ENCODE results near the gene PLCG2. TPM values are rescaled to one million over a fixed set of nuclear protein-coding genes. Genes with fewer than 3 reads are reported as not detected.
A peak's percentile ranks its signal among the peaks of the same experiment; 100 is the strongest.
"Not testable (repeated sequence)": the region's sequence is repeated elsewhere in the genome, so short reads cannot be mapped to it uniquely, and the experiment has no call there.

The PLCG2 gene
- total RNA-seq, 1 experiment from 2014 or later, result 3.9 TPM

GRCh38 chr16:81913222-81913621 lies 134.1 kb downstream of the PLCG2 start:
- DNase-seq (ENCODE audit: low read depth), result no peak
- in situ Hi-C loops (cut with HindIII; ENCODE audit: low pct_unique_long_range_greater_than_20kb, low sequenced_read_pairs), result no loop called here

- in situ Hi-C loops (cut with HindIII; ENCODE audit: low pct_unique_long_range_greater_than_20kb, low sequenced_read_pairs), result no loop called here
These were observed 138.3 kb downstream of the PLCG2 start for GRCh38 chr16:81917375-81917774.

GRCh38 chr16:81918927-81919326 lies 139.8 kb downstream of the PLCG2 start:
- in situ Hi-C loops (cut with HindIII; ENCODE audit: low pct_unique_long_range_greater_than_20kb, low sequenced_read_pairs), result no loop called here
- no peak for DNase-seq (ENCODE audit: low read depth)

More at GRCh38 chr16:81917375-81917774, 138.3 kb downstream of the PLCG2 start:
- no peak for DNase-seq (ENCODE audit: low read depth)

DNA sequence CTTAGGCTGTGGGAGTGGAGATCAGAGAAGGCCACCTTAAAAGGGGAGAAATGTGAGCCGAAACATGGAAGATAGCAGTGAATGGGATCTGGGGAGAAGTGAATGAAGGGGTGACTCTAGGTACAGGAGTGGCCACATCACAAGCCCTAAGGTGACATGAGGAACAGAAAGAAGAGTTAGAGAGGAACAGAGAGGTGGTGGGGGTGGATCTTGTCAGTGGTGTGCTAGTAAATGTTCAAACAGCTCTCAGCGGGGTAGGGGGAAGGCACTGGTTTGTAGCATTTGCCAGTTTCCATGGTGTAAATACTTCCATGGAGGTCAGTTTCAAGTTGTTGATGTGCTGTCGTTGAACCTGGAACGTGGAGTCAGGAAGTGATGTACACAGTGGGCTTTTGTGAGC lies 141.4 kb downstream of the PLCG2 start:
- in situ Hi-C loops (cut with HindIII; ENCODE audit: low pct_unique_long_range_greater_than_20kb, low sequenced_read_pairs), result no loop called here

GRCh38 chr16:81921085-81921814 lies 142.2 kb downstream of the PLCG2 start:
- peak; percentile 56 for DNase-seq (ENCODE audit: low read depth)
- in situ Hi-C loops (cut with HindIII; ENCODE audit: low pct_unique_long_range_greater_than_20kb, low sequenced_read_pairs), result no loop called here

More for the DNA sequence above, 141.4 kb downstream of the PLCG2 start:
- no peak for DNase-seq (ENCODE audit: low read depth)

- in situ Hi-C loops (cut with HindIII; ENCODE audit: low pct_unique_long_range_greater_than_20kb, low sequenced_read_pairs), result no loop called here
These were observed 142.9 kb downstream of the PLCG2 start for GRCh38 chr16:81921843-81922584.

GRCh38 chr16:81923296-81923695 lies 144.2 kb downstream of the PLCG2 start:
- DNase-seq (ENCODE audit: low read depth), result no peak
- in situ Hi-C loops (cut with HindIII; ENCODE audit: low pct_unique_long_range_greater_than_20kb, low sequenced_read_pairs), result no loop called here

More at GRCh38 chr16:81921843-81922584, 142.9 kb downstream of the PLCG2 start:
- DNase-seq (ENCODE audit: low read depth), result no peak

- in situ Hi-C loops (cut with HindIII; ENCODE audit: low pct_unique_long_range_greater_than_20kb, low sequenced_read_pairs), result no loop called here
- DNase-seq (ENCODE audit: low read depth), result no peak
These were observed 145.9 kb downstream of the PLCG2 start for GRCh38 chr16:81925016-81925415.

DNA sequence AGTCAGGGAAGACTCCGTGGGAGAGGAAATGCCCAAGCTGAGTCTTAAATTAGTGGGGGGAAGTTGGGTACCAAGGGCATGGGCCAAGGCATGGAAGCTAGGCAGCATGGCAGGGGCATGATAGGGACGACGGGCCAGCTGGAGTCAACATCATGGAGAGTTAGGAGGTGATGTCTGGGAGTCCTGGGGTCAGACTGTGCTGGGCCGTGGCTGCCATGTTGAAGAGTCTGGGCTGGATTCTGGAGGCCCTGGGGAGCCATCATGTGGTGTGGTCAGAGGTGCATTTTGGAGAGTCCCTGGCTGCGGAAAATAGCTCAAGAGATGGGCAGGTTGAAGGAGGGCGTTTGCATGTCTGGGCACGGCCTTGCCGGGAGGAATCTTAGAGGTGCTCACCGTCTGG lies 146.9 kb downstream of the PLCG2 start:
- no peak for DNase-seq (ENCODE audit: low read depth)
- in situ Hi-C loops (cut with HindIII; ENCODE audit: low pct_unique_long_range_greater_than_20kb, low sequenced_read_pairs), result no loop called here

DNA sequence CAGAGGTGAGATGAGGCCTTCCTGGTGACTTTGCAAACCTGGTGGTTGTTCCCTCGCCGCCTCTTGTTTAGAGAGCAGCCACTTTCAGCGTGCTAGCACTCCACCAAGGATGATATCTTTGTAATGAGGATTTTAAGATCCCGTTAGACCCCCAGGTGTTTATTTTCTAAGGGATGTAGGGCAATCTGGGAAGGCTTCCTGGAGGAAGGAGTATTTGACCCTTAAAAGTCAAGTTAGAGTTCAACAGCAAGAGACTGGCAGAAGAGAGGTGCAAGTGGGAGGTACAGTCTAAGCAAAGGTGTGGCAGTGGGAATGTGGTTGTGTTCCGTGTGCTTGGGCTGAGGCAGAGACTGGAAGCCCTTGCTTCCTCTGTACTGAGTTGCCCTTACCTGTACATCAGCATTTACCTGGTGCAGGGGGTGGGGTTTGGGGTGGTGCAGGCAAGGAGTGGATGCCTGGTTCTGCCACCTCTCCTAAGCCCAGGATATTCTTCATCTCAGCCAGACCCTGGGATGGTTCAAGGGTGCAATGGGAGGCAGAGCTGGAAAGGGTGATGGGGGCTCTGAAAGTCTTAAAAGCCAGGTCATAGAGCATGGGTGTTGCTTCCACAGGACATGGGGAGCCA lies 148.6 kb downstream of the PLCG2 start:
- no peak for DNase-seq (ENCODE audit: low read depth)
- in situ Hi-C loops (cut with HindIII; ENCODE audit: low pct_unique_long_range_greater_than_20kb, low sequenced_read_pairs), result no loop called here

GRCh38 chr16:81928271-81928918 lies 149.3 kb downstream of the PLCG2 start:
- in situ Hi-C loops (cut with HindIII; ENCODE audit: low pct_unique_long_range_greater_than_20kb, low sequenced_read_pairs), result no loop called here
- no peak for DNase-seq (ENCODE audit: low read depth)

- in situ Hi-C loops (cut with HindIII; ENCODE audit: low pct_unique_long_range_greater_than_20kb, low sequenced_read_pairs), result no loop called here
- DNase-seq (ENCODE audit: low read depth), result peak; percentile 10
These were observed 149.9 kb downstream of the PLCG2 start for GRCh38 chr16:81928975-81929374.

DNA sequence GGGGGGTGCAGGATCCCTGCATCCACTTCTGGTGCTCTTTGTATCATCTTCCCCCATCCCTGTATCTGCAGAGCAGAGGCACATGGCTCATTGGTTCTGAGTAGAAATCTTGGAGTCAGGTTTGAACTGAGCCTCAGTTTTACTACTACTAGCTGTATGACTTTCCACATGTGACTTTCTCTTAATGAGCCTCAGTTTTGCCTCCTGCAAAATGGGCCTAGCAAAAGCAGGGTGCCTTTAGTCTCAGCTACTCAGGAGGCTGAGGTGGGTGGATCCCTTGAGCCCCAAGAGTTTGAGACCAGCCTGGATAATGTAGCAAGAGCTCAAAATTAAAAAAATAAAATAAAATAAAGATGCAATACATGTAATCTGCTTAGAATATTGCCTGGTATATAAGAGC lies 150.8 kb downstream of the PLCG2 start:
- in situ Hi-C loops (cut with HindIII; ENCODE audit: low pct_unique_long_range_greater_than_20kb, low sequenced_read_pairs), result no loop called here
- no peak for DNase-seq (ENCODE audit: low read depth)

DNA sequence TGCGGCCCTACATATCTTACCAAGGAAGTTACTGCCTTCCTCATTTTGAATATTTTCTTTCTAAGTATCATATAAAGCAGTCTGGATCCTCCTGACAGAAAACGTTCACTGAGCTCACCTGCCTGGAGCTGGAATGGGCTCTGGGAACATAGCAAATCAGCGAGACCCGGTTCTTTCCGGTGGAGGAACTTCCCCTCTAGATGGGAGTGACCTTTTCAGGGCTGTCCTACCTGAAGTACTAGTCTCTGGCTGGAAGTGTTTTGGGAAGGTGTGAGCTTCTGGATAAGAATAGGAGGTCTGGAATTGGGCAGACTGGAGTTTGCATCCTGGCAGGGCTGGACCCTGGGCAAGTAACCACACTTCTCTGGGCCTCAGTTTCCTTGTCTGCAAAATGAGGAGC lies 152.8 kb downstream of the PLCG2 start:
- in situ Hi-C loops (cut with HindIII; ENCODE audit: low pct_unique_long_range_greater_than_20kb, low sequenced_read_pairs), result no loop called here
- no peak for DNase-seq (ENCODE audit: low read depth)

GRCh38 chr16:81932668-81933067 lies 153.6 kb downstream of the PLCG2 start:
- DNase-seq (ENCODE audit: low read depth), result no peak
- in situ Hi-C loops (cut with HindIII; ENCODE audit: low pct_unique_long_range_greater_than_20kb, low sequenced_read_pairs), result no loop called here

DNA sequence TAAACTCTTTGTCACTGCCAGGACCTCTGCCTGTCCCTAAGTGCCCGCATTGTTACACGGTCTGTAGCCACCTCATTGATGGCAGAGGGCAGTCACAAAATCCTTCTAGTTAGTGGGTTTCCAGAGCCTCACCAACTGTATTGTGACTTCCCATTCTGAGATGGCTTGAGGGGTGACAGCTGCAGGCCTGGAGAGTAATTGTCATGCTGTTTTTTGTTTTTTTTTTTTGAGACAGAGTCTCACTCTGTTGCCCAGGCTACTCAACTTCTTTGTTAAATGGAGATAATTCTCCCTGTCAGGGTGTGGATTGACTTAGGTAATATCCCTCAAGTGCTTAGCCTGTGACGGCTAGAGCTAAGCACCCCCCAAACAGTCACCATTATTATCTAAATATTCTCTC lies 154.3 kb downstream of the PLCG2 start:
- DNase-seq (ENCODE audit: low read depth), result no peak
- in situ Hi-C loops (cut with HindIII; ENCODE audit: low pct_unique_long_range_greater_than_20kb, low sequenced_read_pairs), result no loop called here

GRCh38 chr16:81934711-81935110 lies 155.6 kb downstream of the PLCG2 start:
- DNase-seq (ENCODE audit: low read depth); in situ Hi-C loops (cut with HindIII; ENCODE audit: low pct_unique_long_range_greater_than_20kb, low sequenced_read_pairs): not testable (repeated sequence)

GRCh38 chr16:81936209-81937000 lies 157.3 kb downstream of the PLCG2 start:
- no peak for DNase-seq (ENCODE audit: low read depth)
- in situ Hi-C loops (cut with HindIII; ENCODE audit: low pct_unique_long_range_greater_than_20kb, low sequenced_read_pairs), result no loop called here

All from Caki2 (cell line).